Spleen (tissue), 11 donors: ENCODE data around the gene SLITRK5. TPM values are rescaled to one million over a fixed set of nuclear protein-coding genes. Genes with fewer than 3 reads are reported as not detected.
A peak's percentile ranks its signal among the peaks of the same experiment; 100 is the strongest.

Experiments used
- DNase-seq: peaks from one replicate; pipeline ENCODE4 v3.0.0-alpha.2; 2020
- H3K27ac ChIP-seq, 8 donors: fragments of 200-600 bp; sonication (generic) in 7 of 8; 1 replicate in 4 of 8; 2 replicates in 4 of 8; pipeline versions ENCODE4 v1.5.0 to v1.8.0; 2016 to 2021; ENCODE audit warnings: inconsistent platforms in 4 of 8, mild to moderate bottlenecking in 4 of 8, moderate library complexity in 1 of 8
- H3K27me3 ChIP-seq, 7 donors: fragments of 200-600 bp; sonication (generic) in 6 of 7; replicated peaks in 1 of 7; 1 replicate in 4 of 7; 2 replicates in 3 of 7; pipeline versions ENCODE4 v1.5.0 to v1.8.0; 2016 to 2021; ENCODE audit warnings: inconsistent platforms in 3 of 7, mild to moderate bottlenecking in 1 of 7
- H3K36me3 ChIP-seq, 6 donors: fragments of 200-600 bp; sonication (generic) in 5 of 6; 1 replicate in 4 of 6; 2 replicates in 2 of 6; pipeline versions ENCODE4 v1.5.0 to v1.8.0; 2016 to 2021; ENCODE audit warnings: inconsistent platforms in 2 of 6
- H3K4me1 ChIP-seq, 6 donors: fragments of 200-600 bp; sonication (generic) in 5 of 6; 1 replicate in 3 of 6; 2 replicates in 3 of 6; pipeline versions ENCODE4 v1.5.0 to v1.8.0; 2016 to 2021; ENCODE audit warnings: inconsistent platforms in 3 of 6
- H3K4me3 ChIP-seq, 8 donors: fragments of 200-600 bp; sonication (generic) in 7 of 8; 1 replicate in 4 of 8; 2 replicates in 4 of 8; pipeline versions ENCODE4 v1.5.0 to v1.8.0; 2016 to 2021; ENCODE audit warnings: inconsistent platforms in 4 of 8, mild to moderate bottlenecking in 4 of 8, moderate library complexity in 2 of 8
- H3K9me3 ChIP-seq, 8 donors: fragments of 200-600 bp; sonication (generic) in 7 of 8; 1 replicate in 4 of 8; 2 replicates in 4 of 8; pipeline versions ENCODE4 v1.5.0 to v1.8.0; 2016 to 2021; ENCODE audit warnings: inconsistent platforms in 4 of 8
- CTCF ChIP-seq, 11 experiments: fragments of 200-600 bp in 7 of 11; fragments of 450-650 bp in 4 of 11; sonication (generic) in 4 of 11; IDR thresholded peaks in 8 of 11; conservative IDR thresholded peaks in 3 of 11; 1 replicate in 7 of 11; 2 replicates in 4 of 11; pipeline versions ENCODE4 v1.4.0 to v1.8.0; 2016 to 2021; ENCODE audit warnings: antibody characterized with exemption in 11 of 11, inconsistent platforms in 4 of 11, mild to moderate bottlenecking in 1 of 11
- POLR2A ChIP-seq, 3 donors: fragments of 450-650 bp; IDR thresholded peaks; one replicate each; pipeline ENCODE4 v1.5.1; 2017; ENCODE audit warnings: antibody characterized with exemption in 3 of 3, mild to moderate bottlenecking in 1 of 3
- POLR2AphosphoS5 ChIP-seq, 3 donors: sonication (generic); formaldehyde crosslinking; IDR thresholded peaks; one replicate each; pipeline ENCODE4 v1.5.1; 2017; ENCODE audit warnings: antibody characterized with exemption in 3 of 3
- WGBS, 5 donors: extraction: QIAGEN DNeasy Blood & Tissue Kit in 3 of 5; methylation state at CpG; one replicate each; pipeline versions ENCODE4 v1.1.5 to v1.1.7; 2013 to 2018; 5-methylcytosine and 5-hydroxymethylcytosine counted together
- intact Hi-C: fragments of 100-400 bp; cut with DNase I; formaldehyde crosslinking; loops from one replicate; pipeline ENCODE4 v1.15.0; 2023; ENCODE audit warnings: low total_unique reads
- polyA plus RNA-seq, 3 donors: library from polyadenylated mRNA; stranded (reverse); fragments of 200-250 nt; gene quantifications; one replicate each; pipeline ENCODE4 v1.2.1, GENCODE V29; 2013
- total RNA-seq, 7 donors: library from RNA; depleted of rRNA in 3 of 7; stranded (reverse); fragments of >200 nt in 3 of 7; fragmentation: NEBNext Ultra II Directional in 4 of 7; extraction: Animal tissue kit (Norgen Biotek cat#: 25700) in 4 of 7; gene quantifications; one replicate each; pipeline versions ENCODE4 v1.1.0 to v1.2.1, GENCODE V29; 2016 to 2021
- donor health status: healthy with polysubstance abuse.
- donor health status: DM: no; HTN: no; CAD: no; lungs with moderate emphysema.
- donor health status: DM: no; HTN: no; CAD: no.
- donor health status: Bipolar disorder and iron deficiency.
- donor health status: healthy.
- donor health status: DM: no; HTN: no; CAD: no.
- donor health status: DM: yes; HTN: yes; CAD: no.

SLITRK5 gene
- total and polyA plus RNA-seq, 10 donors = under 0.01 to 0.26 (median 0.05) TPM; not detected in 1

- H3K27ac ChIP-seq = no peak overlapping the region
- 2 to 6% (median 4%) methylated on average over 27 of the region's 27 CpGs for WGBS, 5 donors
- intact Hi-C loops = no loop called here
- H3K4me1 ChIP-seq = peaks cover 11 to 61% (median 47%) of the 10 kb centered on the region in 6 donors
- no peak for TF ChIP-seq CTCF (IDR thresholded peaks at IDR 0.05 in 8 of 11, conservative IDR thresholded peaks at IDR 0.05 in 3 of 11)
- no peak for TF ChIP-seq POLR2AphosphoS5 (IDR thresholded peaks at IDR 0.05)
- peaks cover 5 to 97% (median 74%) of the 10 kb centered on the region in 7 donors for H3K27me3 ChIP-seq
- H3K9me3 ChIP-seq = peaks cover 0 to 9% (median 0%) of the 10 kb centered on the region in 8 donors
- H3K4me3 ChIP-seq = peak overlapping the region in 2 of 8 donors; percentile 53 to 76
- H3K36me3 ChIP-seq = no peaks in the 10 kb centered on the region
- no peak for DNase-seq
Observed at GRCh38 chr13:87674247-87674738, 3.1 kb downstream of the SLITRK5 start.

- peaks cover 5 to 81% (median 70%) of the 10 kb centered on the region in 7 donors for H3K27me3 ChIP-seq
- intact Hi-C loops = no loop called here
- no peak overlapping the region for H3K4me3 ChIP-seq
- no peak for TF ChIP-seq POLR2AphosphoS5 (IDR thresholded peaks at IDR 0.05)
- TF ChIP-seq CTCF (IDR thresholded peaks at IDR 0.05 in 8 of 11, conservative IDR thresholded peaks at IDR 0.05 in 3 of 11) = no peak
- TF ChIP-seq POLR2A (IDR thresholded peaks at IDR 0.05) = no peak
- 56 to 68% (median 62%) methylated on average over 10 of the region's 10 CpGs for WGBS, 5 donors
- H3K36me3 ChIP-seq = no peaks in the 10 kb centered on the region
- no peak overlapping the region for H3K27ac ChIP-seq
- peaks cover 11 to 56% (median 46%) of the 10 kb centered on the region in 6 donors for H3K4me1 ChIP-seq
- H3K9me3 ChIP-seq = peaks cover 0 to 9% (median 0%) of the 10 kb centered on the region in 8 donors
- DNase-seq = no peak
Observed at GRCh38 chr13:87675851-87676250, 4.7 kb downstream of the SLITRK5 start.

GRCh38 chr13:87676254-87677042 lies 5.3 kb downstream of the SLITRK5 start:
- Histone ChIP-seq H3K4me1 (peaks cover 11 to 50% (median 41%) of the 10 kb centered on the region in 6 donors), H3K27me3 (peaks cover 5 to 76% (median 64%) of the 10 kb centered on the region in 7 donors), H3K9me3 (peaks cover 0 to 9% (median 0%) of the 10 kb centered on the region in 8 donors), H3K36me3 (no peaks in the 10 kb centered on the region), H3K27ac (no peak overlapping the region), H3K4me3 (peak overlapping the region in 1 of 8 donors; percentile 70)
- TF ChIP-seq CTCF (IDR thresholded peaks at IDR 0.05 in 8 of 11, conservative IDR thresholded peaks at IDR 0.05 in 3 of 11) = no peak
- no peak for TF ChIP-seq POLR2A (IDR thresholded peaks at IDR 0.05)
- no peak for TF ChIP-seq POLR2AphosphoS5 (IDR thresholded peaks at IDR 0.05)
- 57 to 82% (median 60%) methylated on average over 31 to 33 of the region's 33 CpGs for WGBS, 5 donors
- no peak for DNase-seq
- intact Hi-C loops = no loop called here

GRCh38 chr13:87677043-87677495 lies 5.9 kb downstream of the SLITRK5 start:
- H3K36me3 ChIP-seq = no peaks in the 10 kb centered on the region
- TF ChIP-seq POLR2A (IDR thresholded peaks at IDR 0.05) (no peak), CTCF (IDR thresholded peaks at IDR 0.05 in 8 of 11, conservative IDR thresholded peaks at IDR 0.05 in 3 of 11) (no peak), POLR2AphosphoS5 (IDR thresholded peaks at IDR 0.05) (no peak)
- H3K4me1 ChIP-seq = peaks cover 8 to 44% (median 35%) of the 10 kb centered on the region in 6 donors
- 15 to 47% (median 40%) methylated on average over 29 of the region's 29 CpGs for WGBS, 5 donors
- peaks cover 0 to 9% (median 0%) of the 10 kb centered on the region in 8 donors for H3K9me3 ChIP-seq
- no peak for DNase-seq
- peaks cover 5 to 69% (median 57%) of the 10 kb centered on the region in 7 donors for H3K27me3 ChIP-seq
- intact Hi-C loops = no loop called here
- peak overlapping the region; percentile 6 to 70 (median 30) for H3K4me3 ChIP-seq
- H3K27ac ChIP-seq = no peak overlapping the region
